Cardiac fibroblast (primary cell): ENCODE measurements around the gene GOSR2.
A peak's percentile ranks its signal among the peaks of the same experiment; 100 is the strongest.

Source experiments
- DNase-seq, 2 donors: peaks; one replicate each; pipeline versions ENCODE4 v3.0.0 to v3.0.0-alpha.2; 2010; ENCODE audit warnings: low read depth in 2 of 2
- H3K4me3 ChIP-seq, 2 donors: replicated peaks in 1 of 2; 1 replicate in 1 of 2; 2 replicates in 1 of 2; pipeline ENCODE4 v1.5.1; 2011; ENCODE audit warnings: low read depth in 2 of 2, low read length in 2 of 2, mild to moderate bottlenecking in 2 of 2, moderate library complexity in 1 of 2
- TF ChIP-seq, protein P1 (sequence below): IDR thresholded peaks from one replicate; pipeline ENCODE4 v1.5.1; 2011; ENCODE audit warnings: low read depth, mild to moderate bottlenecking, low read length, inconsistent platforms

GOSR2 gene

GRCh38 chr17:46976626-46977270 lies 53.8 kb downstream of the GOSR2 start:
- TF ChIP-seq, protein P1, sequence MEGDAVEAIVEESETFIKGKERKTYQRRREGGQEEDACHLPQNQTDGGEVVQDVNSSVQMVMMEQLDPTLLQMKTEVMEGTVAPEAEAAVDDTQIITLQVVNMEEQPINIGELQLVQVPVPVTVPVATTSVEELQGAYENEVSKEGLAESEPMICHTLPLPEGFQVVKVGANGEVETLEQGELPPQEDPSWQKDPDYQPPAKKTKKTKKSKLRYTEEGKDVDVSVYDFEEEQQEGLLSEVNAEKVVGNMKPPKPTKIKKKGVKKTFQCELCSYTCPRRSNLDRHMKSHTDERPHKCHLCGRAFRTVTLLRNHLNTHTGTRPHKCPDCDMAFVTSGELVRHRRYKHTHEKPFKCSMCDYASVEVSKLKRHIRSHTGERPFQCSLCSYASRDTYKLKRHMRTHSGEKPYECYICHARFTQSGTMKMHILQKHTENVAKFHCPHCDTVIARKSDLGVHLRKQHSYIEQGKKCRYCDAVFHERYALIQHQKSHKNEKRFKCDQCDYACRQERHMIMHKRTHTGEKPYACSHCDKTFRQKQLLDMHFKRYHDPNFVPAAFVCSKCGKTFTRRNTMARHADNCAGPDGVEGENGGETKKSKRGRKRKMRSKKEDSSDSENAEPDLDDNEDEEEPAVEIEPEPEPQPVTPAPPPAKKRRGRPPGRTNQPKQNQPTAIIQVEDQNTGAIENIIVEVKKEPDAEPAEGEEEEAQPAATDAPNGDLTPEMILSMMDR, result no peak
- DNase-seq, result no peak

DNA sequence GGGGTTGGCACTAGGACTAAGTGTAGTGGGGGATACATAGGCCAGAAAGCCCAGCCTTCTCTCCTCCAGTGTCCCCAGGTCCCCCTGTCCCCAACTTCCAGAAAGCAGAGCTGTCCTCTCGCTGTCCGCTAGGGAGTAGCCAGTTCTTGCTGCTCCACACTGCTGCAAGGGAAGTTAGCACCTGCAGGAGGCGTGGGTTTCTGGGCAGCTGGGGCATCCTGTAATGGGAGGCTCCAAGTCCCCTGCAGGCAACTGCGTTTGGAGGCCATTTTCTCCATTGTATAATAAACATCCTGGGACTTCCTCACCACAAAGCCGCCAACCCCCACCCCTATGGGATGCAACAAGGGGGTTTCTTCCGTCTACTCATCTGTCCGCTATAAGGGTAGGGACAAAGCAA lies 54.4 kb downstream of the GOSR2 start:
- H3K4me3 ChIP-seq, result no peak overlapping the region
- TF ChIP-seq, protein P1, result peak; percentile 16

More at GRCh38 chr17:46976626-46977270, 53.8 kb downstream of the GOSR2 start:
- no peak overlapping the region for H3K4me3 ChIP-seq

DNA sequence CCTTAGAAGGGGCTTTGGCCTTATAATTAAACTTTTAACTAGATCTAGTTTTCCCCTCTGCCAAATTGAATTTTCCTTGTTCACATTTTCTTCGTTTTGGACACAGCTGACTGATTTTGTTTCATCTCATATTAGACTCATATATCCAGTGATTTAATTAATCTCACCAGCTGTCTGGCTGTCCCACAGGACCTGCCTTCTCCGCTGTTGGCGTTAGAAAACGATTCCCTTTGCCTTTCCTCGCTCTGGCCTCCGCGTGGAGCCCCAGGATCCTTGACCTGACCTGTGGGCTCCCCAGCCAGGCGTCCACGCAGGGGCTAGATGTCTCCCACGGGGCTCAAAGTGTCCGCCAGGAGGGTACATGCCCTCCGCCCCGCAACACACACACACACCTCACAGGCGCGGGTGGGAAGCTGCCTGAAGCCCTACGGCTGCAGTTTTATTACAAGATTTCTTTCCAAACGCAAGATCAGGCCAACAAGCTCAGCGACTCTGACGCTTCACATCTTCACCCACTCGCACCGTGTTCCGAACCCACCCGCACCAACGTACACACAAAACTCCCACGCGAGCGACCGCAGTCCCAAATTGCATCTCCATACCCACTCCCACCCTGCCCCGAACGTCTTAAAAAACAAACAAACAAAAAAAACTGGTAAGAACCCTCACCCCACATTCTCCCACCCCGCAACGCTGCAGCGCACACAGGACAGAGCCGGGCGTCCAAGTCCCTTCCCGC lies 55.0 kb downstream of the GOSR2 start:
- no peak for DNase-seq
- no peak overlapping the region for H3K4me3 ChIP-seq
- TF ChIP-seq, protein P1, result no peak

More for the DNA sequence above, 54.4 kb downstream of the GOSR2 start:
- peak in 1 of 2 donors; percentile 27 for DNase-seq

DNA sequence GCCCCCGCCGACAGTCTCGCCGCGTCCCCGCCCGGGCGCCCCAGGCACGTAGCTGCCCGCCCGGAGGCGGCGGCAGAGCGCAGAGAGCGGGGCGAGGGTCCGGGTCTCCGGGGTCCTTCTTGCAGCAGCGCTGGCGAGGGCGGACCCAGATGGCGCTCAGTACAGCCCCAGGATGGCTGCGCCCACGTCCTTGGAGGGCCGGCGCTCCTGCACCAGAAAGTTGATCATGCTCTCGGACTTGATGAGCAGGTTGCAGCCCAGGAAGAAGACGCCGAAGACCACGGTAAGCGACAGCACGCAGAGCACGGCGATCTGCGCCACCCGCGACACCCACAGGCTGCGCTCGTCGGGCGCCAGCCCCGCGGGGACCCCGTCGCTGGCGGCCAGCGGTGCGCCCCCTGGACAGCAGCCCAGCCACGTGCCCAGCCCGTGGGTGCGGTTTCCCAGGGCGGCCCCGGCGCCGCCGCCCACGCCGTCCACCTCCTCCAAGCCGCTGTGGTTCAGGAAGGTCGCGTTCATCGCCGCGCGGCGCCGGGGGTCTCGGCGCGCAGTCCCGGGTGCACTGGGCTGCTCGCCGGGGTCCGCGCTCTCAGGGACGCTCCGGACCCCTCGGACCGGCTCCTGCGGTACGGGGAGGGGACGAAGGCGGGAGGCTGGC lies 55.7 kb downstream of the GOSR2 start:
- TF ChIP-seq, protein P1, result no peak
- no peak for DNase-seq
- peak overlapping the region; percentile 32 to 45 for H3K4me3 ChIP-seq

GRCh38 chr17:46979147-46979863 lies 56.3 kb downstream of the GOSR2 start, which contains the start of gene RPRML:
TSS of gene RPRML (minus strand) at chr17:46979253. CDS start at chr17:46979007, 246 bp downstream.
- TF ChIP-seq, protein P1, result no peak
- peak within 1 kb of the TSS; percentile 32 to 45 for H3K4me3 ChIP-seq
- DNase-seq, result peak in 1 of 2 donors; percentile 32

DNA sequence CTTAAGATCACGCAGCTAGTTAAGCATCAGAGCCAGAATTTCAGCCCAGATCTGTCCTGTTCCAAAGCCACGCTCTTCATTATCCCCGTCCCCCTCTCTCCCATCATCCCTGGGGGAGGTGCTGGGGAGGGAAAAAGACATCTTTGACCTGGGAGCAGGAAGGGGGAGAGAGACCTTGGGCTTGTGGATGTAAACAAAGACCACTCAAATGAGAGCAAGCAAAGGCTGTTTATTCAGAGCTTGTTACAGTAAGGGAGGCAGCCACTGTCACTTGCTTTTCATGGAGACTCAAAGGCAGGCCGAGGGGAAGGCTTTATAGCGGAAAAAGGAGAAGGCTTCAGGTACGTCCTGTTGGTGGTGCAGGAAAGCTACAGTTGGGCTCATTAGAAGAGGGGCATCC lies 59.6 kb downstream of the GOSR2 start:
- TF ChIP-seq, protein P1, result no peak
- no peak for DNase-seq
- H3K4me3 ChIP-seq, result no peak overlapping the region
